GM21447 (cell line): ENCODE results near the gene WARS2.

Experiments
- ATAC-seq: cut with Tn5 transposase; IDR thresholded peaks from one replicate; pipeline ENCODE4 v1.9.1; 2021; ENCODE audit not compliant: unreplicated experiment

WARS2 gene

GRCh38 chr1:119086830-119087229, 53.6 kb downstream of the WARS2 start:
- ATAC-seq, result no peak

DNA sequence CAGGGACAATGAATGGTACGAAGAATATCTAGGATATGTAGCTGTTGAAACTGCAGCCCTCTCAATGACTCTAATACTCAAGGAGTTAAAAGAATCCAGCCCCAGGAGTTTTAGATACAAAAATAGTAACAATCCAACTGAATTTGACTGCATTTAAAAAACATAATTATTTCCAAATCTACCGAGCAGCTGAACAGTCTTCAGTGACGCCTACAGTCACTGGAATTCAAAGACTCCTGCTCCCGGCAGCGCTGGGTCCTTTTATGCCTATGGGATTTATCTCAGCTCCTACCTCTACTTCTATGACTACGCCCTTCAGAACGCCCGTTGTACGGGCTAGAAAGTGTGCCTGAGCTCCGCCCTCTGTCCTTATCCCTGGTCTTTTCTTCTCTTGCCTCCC, 55.7 kb downstream of the WARS2 start:
- no peak for ATAC-seq

GRCh38 chr1:119083980-119084379, 56.5 kb downstream of the WARS2 start:
- no peak for ATAC-seq

DNA sequence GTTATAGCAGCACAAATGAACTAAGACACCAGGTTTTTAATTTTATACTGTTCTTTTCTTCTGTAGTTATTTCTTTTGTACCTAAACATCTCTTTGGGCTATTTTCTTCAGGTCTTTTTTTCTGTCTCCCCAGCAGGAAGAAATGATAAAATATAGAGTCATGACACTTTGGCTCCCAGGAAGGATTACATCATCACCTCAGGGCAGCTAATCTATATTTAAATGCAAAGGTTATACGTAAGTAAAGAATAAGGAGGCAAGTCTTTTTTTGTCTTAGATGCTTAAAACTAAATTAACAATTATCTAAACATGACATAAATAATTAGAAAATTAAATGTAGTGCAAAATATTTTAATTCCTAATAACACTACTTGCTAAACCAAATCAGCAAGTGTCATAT, 57.0 kb downstream of the WARS2 start:
- no peak for ATAC-seq

DNA sequence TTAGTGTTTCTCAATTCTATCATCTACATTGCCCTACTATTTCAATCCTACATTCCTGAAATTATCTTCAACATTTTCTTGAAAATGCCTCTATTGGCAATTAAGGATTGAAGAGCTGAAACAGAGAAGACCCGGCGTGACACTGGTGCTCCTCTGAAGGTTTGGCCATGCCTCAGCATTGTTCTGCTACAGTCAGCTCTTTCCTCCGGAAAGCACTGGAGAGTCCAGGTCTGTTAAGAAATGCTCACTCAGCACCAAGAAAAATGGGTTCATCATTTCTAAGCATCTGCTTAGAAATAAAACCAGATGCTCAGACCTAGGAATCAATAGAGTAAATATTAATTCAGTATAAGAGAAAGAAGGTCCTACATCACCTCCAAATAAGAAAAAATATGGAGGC, 58.8 kb downstream of the WARS2 start:
- no peak for ATAC-seq

- no peak for ATAC-seq
Observed at GRCh38 chr1:119081267-119081666, 59.2 kb downstream of the WARS2 start.

DNA sequence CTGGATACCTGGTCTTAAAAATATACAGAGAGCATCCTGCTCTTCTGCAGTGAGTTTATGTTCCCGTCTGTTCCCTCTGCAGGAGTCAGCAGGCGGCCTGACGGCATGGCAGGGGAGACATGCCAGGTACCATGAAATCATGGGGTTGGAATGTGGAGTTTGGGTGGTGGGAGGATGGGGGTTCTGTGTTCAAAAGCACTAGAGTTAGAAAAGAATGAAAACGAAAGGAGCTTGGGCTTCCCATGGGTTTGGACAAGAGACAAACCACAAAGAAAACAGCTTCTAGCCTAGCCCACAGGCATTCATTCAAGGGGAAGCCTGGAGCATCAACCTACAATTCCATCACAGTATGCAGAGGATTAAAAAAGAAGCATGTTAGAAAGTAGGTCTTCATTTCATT, 59.9 kb downstream of the WARS2 start:
- no peak for ATAC-seq

- ATAC-seq, result no peak
Observed at GRCh38 chr1:119079881-119080280, 60.6 kb downstream of the WARS2 start.

DNA sequence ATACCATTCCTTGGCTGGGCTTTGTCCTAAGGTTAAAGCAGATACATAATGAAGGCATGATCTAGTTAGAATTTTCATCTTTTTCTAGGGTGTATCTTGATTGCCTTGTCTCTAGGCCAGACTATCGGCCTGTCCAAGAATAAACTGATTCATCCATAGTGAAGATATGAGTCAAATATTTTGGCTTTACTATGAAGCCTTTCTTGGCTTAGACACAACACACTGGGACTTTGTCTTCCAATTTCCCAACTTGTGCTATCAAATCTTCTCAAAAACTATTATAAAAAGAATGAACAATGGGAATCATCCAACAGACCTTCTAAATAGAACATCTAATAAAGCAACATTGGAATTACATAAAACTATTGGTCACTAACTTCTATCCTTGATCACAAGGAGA, 64.8 kb downstream of the WARS2 start:
- no peak for ATAC-seq

- ATAC-seq, result no peak
Observed at GRCh38 chr1:119071321-119071720, 69.1 kb downstream of the WARS2 start.

DNA sequence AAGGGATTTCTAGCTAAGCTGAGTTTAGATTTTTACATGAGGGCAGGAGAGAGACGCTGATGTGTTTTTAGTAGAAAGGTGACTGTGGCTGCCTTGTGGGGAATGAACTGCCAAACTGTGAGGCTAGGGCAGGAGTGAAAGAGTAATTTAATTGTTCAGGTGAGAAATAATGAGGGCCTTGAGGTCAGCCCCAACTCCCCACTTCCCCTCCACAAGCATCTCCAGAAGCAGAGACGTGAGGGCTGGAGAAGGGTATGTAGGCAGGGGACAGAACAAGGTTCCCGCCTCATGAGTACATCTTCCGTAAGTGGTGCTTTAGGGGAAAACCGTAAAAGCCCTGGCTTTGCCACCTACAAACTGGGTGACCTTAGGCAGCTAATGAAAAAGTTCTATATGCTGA, 70.8 kb downstream of the WARS2 start:
- ATAC-seq, result no peak

DNA sequence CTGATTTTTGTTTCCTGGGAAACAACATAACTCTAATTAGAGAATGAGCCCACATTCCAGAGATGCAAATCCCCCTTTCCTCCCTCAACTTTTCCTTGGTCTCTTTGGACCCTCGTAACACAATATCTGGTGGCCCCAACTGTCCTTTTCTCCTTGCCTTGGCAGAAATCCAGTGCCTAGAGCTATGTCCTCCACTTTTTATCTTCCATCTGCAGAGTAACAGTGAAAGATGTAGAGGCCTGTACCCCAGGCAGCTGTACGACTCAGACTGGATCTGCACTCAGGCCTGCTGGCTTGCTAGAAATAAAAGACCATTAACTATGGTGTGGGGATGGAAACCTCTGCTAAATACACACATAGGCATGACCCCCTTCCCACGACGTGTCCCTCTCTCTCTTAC, 72.0 kb downstream of the WARS2 start:
- ATAC-seq, result no peak

DNA sequence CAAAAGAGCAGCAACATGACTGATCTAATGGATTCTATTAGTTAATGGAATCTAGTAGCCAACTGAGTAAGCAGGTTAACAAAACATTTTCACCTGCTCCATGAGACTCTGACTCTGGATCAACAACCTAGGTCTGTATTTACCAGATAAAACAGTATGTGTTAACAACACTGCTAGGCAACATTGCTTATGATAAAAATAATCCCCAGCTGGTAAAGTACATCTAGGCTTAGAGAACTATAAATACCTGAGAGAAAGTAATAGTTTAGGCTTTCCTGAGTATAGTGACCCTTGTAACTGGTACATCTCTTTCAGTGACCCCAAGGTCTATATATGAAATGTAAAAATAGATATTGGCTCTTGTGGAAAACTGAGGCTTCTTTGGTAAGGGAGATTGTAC, 78.8 kb downstream of the WARS2 start:
- no peak for ATAC-seq

DNA sequence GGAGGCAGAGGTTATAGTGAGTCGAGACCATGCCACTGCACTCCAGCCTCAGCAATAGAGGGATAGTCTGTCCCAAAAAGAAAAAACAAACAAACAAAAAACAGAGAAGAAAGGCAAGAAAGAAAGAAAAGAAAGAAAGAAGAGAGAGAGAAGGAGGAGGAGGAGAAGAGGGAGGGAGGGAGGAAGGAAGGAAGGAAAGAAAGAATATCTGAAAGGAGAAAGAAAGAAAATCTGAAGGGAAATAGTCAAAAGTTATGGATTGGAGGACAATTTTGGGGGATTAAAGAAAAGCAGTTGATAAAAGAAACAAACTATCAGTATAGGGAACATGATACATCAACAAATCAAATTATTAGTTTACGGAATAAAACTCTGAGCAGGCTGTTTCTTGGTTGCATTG, 84.9 kb downstream of the WARS2 start:
- ATAC-seq, result no peak

GRCh38 chr1:119053917-119054316, 86.5 kb downstream of the WARS2 start:
- ATAC-seq, result no peak

- ATAC-seq, result no peak
Observed at GRCh38 chr1:119052267-119052666, 88.2 kb downstream of the WARS2 start.

GRCh38 chr1:119048624-119049404, 91.6 kb downstream of the WARS2 start:
- ATAC-seq, result no peak

GRCh38 chr1:119046785-119047438, 93.5 kb downstream of the WARS2 start:
- no peak for ATAC-seq

DNA sequence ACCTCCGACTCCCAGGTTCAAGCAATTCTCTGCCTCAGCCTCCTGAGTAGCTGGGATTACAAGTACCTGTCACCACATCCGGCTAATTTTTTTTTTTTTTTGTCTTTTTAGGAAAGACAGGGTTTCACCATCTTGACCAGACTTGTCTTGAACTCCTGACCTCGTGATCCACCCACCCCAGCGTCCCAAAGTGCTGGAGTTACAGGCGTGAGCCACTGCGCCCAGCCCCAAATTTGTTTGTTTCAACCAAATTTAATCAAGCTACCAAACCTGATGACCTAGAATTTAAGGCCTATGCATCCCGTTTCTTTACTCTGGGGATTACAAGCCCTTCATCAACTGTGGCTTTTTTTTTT, 94.0 kb downstream of the WARS2 start:
- ATAC-seq, result no peak

DNA sequence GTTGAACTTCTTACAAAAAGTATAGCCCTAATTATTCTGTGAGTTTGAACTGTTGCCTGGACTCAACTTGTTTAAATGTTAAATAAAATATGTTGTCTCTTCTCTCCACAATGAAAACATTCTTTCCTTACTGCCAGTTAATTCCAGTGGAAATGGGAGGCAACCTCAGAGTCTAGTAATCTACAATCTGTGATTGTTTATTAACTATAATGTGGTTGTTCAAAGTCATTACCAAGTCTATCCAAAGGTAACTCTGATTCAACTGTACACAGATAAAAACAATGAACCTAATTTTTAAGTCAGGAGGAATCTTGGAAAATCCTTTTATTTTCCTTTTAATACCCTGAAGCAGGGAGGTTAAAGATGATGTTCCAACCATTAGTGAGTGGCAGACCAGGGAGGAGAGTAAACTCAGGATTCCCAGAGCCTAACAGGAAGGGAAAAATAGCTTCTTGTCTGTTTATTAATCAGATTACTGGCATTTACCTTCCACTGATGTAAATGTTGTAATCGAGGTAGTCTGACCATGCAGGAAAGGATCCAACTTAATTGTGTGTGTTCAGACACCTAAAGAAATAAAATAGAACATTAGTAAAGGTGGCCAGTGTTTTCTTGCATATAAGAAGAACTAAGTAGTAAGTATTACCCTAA, 95.2 kb downstream of the WARS2 start:
- no peak for ATAC-seq

- ATAC-seq, result no peak
Observed at GRCh38 chr1:119040906-119041305, 99.5 kb downstream of the WARS2 start.

GRCh38 chr1:119040489-119040888, 100.0 kb downstream of the WARS2 start:
- no peak for ATAC-seq
